GM18505 (cell line): Measurements from ENCODE around the gene SFRP2.
A peak's percentile ranks its signal among the peaks of the same experiment; 100 is the strongest.

Experiments
- ATAC-seq: cut with Tn5 transposase; IDR thresholded peaks from one replicate; pipeline ENCODE4 v1.9.1; 2021; ENCODE audit not compliant: unreplicated experiment
- POLR2A ChIP-seq: IDR thresholded peaks from 4 replicates; pipeline ENCODE4 v1.6.1; 2011; ENCODE audit warnings: borderline replicate concordance; ENCODE audit not compliant: insufficient read depth, insufficient read length; ENCODE audit errors: extremely low read depth

Gene SFRP2, protein sequence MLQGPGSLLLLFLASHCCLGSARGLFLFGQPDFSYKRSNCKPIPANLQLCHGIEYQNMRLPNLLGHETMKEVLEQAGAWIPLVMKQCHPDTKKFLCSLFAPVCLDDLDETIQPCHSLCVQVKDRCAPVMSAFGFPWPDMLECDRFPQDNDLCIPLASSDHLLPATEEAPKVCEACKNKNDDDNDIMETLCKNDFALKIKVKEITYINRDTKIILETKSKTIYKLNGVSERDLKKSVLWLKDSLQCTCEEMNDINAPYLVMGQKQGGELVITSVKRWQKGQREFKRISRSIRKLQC

DNA sequence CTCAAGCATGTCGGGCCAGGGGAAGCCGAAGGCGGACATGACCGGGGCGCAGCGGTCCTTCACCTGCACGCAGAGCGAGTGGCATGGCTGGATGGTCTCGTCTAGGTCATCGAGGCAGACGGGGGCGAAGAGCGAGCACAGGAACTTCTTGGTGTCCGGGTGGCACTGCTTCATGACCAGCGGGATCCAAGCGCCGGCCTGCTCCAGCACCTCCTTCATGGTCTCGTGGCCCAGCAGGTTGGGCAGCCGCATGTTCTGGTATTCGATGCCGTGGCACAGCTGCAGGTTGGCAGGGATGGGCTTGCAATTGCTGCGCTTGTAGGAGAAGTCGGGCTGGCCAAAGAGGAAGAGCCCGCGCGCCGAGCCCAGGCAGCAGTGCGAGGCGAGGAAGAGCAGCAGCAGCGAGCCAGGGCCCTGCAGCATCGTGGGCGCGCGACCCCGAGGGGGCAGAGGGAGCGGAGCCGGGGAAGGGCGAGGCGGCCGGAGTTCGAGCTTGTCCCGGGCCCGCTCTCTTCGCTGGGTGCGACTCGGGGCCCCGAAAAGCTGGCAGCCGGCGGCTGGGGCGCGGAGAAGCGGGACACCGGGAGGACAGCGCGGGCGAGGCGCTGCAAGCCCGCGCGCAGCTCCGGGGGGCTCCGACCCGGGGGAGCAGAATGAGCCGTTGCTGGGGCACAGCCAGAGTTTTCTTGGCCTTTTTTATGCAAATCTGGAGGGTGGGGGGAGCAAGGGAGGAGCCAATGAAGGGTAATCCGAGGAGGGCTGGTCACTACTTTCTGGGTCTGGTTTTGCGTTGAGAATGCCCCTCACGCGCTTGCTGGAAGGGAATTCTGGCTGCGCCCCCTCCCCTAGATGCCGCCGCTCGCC lies at the start of gene SFRP2:
SFRP2 (minus strand) TSS at position 671 of the 864 bp plus-strand sequence; CDS start at position 423, 248 bp downstream.
- no peak for TF ChIP-seq POLR2A
- no peak for ATAC-seq

DNA sequence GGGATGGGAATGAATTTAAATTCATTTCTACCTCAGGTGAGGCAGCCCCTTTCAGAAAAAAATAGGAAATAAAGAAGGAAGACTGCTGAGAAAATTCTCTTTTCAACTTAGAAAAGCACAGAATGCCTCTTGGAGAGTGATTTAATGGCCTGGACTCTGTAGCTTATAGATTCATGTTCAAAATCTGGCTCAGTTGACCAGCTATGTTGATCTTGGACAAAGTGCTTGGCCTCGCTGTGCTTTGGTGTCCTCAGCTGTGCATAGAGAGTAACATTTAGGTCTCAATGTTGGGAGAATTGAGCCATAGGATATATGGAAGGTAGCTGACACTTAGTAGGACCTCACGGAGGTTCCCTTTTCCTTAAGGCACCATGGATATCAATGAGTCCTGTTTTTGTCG lies 49.7 kb upstream of the SFRP2 start:
- TF ChIP-seq POLR2A = no peak

DNA sequence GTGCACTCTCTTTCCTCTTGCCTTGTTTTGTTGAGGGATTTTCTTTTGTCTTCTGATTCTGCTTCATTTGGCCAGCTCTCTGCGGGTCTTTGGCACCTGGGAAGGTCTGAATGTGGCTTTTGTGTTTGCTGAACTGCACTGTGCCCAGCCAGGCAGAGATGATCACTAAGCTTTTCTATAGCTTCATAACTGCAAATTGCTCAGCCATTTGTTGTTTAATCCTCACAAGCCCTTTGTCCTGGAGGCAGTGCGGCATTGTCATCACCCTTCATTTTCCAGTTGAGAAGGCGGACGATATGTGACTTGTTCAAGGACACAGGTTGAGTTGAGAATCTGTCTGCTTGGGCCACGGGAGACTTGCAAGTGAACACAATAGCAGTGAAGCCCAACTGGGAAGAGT lies 46.0 kb upstream of the SFRP2 start:
- ATAC-seq = no peak
- TF ChIP-seq POLR2A = no peak

More for the DNA sequence above, 49.7 kb upstream of the SFRP2 start:
- ATAC-seq = no peak

DNA sequence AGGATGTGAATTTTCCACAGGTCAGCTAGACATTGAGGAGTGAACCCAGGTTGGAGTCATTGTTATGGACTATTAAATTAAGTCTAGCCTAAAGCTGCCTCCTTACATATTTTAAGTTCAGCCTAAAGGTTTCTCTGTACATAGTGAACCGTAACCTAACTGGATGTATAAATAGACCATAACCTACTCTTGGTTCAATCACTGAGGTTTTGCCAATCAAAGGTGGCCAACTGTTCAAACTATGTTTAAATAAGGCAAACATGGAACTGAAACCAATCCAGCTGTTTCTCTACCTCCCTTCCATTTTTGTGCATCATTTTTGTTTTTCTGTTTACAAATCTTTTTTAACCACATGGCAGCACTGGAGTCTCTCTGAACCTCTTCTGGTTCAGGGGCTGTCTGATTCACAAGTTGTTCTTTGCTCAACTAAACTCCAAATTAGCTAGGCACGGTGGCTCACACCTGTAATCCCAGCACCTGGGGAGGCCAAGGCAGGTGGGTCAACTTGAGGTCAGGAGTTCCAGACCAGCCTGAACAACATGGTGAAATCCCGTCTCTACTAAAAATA lies 43.9 kb upstream of the SFRP2 start:
- TF ChIP-seq POLR2A = no peak
- ATAC-seq = peak; percentile 65

DNA sequence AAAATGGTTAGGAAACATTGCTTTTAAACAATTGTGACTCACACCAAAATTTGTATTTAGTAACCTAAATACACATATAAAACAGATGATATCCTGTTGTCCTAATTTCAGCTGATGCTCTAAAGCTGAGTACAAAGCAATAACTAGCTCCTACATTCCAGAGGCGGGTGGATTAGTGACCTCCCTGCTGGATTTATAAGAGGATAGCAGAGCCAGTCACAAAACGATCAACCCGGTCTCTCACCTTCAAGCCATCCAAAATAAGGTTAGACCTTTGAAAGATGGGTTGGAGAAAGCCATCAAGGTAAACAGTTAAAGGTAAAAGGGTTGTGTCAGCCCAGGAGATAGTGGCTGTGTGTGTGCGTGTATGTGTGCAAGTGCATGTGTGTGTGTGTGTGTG lies 43.2 kb upstream of the SFRP2 start:
- ATAC-seq = no peak
- no peak for TF ChIP-seq POLR2A

DNA sequence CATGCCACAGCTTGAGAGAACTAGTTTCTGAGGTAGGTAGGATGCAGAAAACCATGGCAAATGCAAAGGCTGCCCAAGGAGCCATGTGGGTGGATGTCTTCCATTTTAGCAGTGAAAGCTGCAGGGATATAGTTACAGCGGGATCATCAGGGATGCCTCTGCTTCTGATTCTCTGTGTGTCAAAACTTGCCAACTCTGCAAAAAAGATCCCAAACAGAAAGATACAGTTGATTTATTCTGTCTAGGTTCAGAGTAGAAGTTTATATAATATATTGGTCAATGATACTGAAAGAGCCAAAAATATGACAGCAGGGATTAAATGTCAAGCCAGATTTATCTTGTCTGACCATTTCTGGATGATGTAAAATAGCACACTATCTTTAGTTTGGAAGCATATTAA lies 42.4 kb upstream of the SFRP2 start:
- TF ChIP-seq POLR2A = no peak
- no peak for ATAC-seq

DNA sequence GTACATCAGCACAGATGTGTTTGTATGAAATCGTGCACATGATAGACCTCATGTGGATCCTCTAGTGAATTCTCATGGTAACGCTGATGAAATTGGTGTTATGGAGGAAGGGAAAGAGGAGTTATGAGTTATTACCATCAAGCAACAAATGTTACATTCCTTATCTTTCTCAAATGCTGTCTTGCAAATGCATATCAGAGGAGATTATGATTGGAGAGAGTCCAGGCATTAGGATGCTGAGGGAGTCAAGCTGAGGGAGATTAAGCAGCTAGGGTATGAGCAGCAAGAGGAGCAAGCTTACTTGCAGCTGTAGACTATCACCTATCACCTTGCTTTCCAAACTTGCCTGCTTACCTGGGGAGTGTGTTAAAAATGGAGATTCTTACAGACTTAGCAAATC lies 36.8 kb upstream of the SFRP2 start:
- no peak for TF ChIP-seq POLR2A
- no peak for ATAC-seq

DNA sequence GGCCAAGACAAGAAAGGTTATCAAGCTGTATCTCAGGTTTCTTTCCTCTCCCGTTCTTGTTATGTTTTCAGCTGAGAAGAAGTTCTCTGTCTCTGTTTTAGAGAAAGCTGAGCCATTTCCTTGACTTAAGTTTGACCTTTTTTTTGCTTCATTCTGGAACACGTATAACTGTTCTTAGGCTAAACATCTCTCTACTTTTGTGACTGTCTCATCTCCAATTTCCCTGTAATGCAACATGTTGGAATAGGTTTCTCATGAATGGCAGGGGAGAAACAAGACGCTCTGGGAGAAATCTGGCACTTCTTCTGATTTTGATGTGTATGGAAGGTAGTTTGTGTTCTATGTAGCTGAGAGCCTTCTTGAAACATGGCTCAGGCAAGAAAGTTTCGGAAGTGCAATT lies 36.2 kb upstream of the SFRP2 start:
- no peak for ATAC-seq
- TF ChIP-seq POLR2A = no peak

DNA sequence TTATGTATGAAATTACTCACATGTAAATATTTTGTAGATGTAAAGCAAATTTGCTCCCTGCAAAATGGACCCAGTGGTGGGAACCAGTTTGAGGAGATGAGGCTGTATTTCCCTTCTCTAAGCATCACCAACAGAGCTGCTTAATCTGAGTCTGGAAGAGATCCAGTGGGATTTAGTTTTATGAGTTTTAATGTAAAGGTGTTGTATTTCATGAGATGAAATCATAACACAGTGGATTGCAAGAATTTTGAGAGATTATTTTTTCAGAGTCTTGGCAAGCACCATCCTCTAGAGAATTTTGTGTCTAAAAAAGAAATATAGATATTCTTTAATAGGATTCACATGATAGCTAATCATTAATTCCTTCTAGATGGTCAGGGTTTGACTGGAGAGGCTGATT lies 35.6 kb upstream of the SFRP2 start:
- ATAC-seq = no peak
- TF ChIP-seq POLR2A = no peak

DNA sequence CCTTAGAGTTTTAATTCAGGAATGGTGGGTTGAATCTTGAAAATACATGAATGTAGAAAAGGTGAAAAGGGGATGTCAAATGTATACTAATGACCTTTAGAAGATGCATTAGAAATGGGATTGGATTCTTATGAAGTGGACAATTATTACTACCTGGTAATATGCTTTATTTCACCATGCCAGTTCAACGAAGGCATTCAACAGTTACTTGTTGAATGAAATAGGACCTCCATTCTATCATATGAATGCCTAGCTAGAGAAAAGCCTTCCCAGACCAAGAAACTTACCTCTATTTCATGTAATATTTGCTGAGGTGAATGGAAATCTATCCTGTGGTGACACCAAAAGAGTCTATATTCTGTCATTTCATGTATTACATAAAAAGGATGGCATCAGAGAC lies 34.6 kb upstream of the SFRP2 start:
- TF ChIP-seq POLR2A = no peak
- no peak for ATAC-seq

DNA sequence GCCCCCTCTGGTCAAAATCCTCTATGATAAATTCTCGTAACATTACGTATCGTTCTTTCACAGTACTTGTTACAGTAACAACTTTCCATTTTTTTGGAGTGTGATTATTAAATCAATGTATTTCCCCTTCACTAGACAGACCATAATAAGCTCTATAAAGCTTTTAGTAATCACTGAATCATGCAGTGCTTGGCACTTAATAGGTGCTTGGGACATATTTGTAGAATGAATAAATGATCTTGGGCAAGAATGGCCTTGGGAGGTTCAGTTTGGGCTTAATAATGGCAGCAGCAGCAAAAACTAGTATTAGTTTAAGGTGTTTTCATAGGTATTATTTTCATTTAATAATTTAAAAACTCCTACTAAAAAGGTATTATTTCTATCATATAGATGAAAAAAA lies 33.4 kb upstream of the SFRP2 start:
- TF ChIP-seq POLR2A = no peak
- no peak for ATAC-seq

DNA sequence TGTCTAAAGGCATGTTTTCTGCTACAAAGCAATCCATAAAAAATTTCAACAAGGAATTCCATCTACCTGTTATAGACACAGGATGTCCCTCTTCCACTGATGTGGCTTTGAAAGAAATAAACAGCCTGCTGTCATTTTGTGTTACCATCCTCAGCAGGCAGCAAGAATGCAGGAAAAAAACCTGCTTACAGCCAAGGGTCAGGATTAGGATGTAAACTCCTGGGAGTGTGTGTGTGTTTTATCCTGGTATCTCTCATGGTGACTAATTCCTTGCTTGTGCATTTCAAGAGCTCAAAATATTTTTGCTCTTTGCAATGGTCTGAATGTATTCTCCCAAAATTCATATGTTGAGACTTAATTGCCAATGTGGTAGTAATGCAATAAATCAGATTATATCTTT lies 28.6 kb upstream of the SFRP2 start:
- no peak for TF ChIP-seq POLR2A

DNA sequence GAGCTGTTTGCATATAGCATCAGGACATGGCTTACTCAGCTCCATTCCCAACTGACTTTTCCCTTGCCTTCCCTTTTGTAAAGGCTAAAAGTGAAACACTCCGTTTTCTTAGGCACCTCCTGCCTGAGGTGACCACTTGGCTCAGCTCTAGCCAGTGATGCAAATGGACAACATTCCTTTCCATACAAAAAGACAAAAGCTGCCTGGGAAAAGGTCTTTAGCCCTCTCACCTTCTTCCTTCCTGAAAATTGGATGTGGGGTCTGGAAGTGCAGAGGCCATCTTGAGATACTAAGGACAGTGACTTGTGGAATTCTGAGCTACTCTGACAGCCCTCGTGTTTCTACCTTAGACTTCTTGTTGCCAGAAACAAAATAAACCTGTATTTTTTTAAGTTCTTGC lies 27.7 kb upstream of the SFRP2 start:
- no peak for TF ChIP-seq POLR2A
- ATAC-seq = no peak

More for the DNA sequence above, 28.6 kb upstream of the SFRP2 start:
- no peak for ATAC-seq

DNA sequence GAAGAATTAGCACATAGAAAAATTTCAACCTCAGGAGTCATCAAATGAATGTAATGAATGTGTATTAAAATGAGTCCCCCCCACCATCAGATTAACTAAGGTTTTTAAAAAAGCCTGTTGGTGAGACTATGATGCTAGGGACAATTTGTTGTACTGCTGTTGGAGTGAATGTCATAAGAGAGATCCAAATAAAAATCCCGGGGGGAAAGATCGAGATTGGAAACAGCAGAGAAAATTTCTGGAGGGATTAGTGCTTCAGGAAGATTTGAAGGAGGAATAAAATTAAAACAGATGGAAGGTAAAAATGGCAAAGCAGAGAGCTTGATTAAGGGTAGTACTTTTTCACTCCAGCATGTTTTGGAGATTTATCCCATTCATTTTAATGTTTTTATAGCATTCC lies 25.9 kb upstream of the SFRP2 start:
- ATAC-seq = no peak

DNA sequence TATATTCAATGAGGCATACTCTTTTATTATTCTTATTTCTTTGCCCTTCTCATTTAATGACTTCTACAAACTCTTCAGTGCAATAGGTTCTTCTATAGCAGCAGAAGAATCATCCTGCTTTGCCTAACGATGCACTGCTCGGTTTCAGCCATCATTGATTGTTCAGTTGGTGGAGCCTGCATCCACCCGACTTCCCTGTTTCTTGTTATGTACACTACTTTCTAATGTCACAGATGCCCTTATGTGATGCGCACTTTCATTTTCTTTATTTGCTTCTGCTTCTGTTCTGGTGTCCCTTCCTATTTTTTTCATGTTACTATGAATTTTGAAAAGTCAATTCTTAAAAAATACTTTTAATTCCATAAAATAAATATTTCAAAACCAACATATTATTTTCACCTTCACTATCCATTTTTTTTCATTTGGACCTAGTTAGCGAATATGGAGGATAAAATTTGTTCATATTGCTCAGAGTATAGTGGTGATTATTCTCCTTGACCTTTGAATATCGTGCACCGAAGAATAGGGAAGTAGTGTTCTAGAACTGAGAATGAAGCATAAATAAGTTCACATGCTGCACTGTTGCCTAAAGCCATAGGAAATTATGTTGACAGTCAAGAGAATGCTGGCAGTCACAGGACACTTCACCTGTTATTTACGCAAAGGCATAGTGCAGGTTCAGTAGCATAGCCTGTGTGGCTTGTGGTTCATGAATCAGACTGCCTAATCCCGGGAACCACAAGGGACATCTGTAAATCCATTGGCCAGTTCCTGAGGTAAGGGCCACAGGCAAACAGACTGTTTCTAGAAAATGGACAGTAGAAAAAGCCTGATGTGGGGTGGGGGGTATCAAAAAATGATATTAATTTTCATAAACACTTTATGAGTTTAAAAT lies 21.3 kb upstream of the SFRP2 start:
- no peak for TF ChIP-seq POLR2A
- no peak for ATAC-seq

More for the DNA sequence above, 25.9 kb upstream of the SFRP2 start:
- TF ChIP-seq POLR2A = no peak
